H1 (cell line): ENCODE measurements around the gene MINDY3. TPM values are rescaled to one million over a fixed set of nuclear protein-coding genes. Genes with fewer than 3 reads are reported as not detected.

ENCODE experiments used
- CTBP2 ChIP-seq: IDR thresholded peaks from 2 replicates; pipeline ENCODE4 v1.7.0; 2011; ENCODE audit warnings: borderline replicate concordance, mild to moderate bottlenecking, moderate library complexity, mixed read lengths, low read length; ENCODE audit not compliant: insufficient read depth, insufficient read length
- SP1 ChIP-seq: IDR thresholded peaks from 2 replicates; pipeline ENCODE4 v1.6.1; 2011; ENCODE audit warnings: low read depth, low read length
- SP4 ChIP-seq: IDR thresholded peaks from 2 replicates; pipeline ENCODE4 v1.6.1; 2012; ENCODE audit warnings: low read length, inconsistent platforms
- polyA plus RNA-seq, 7 experiments: library from polyadenylated mRNA; depleted of rRNA in 3 of 7; stranded (reverse) in 5 of 7; unstranded in 2 of 7; fragments of >200 nt in 5 of 7; fragments of 200-250 nt in 2 of 7; gene quantifications; 1 replicate in 5 of 7; 2 replicates in 1 of 7; 4 replicates in 1 of 7; pipeline versions ENCODE4 v1.2.1 to v1.2.3, GENCODE V29; 2011 to 2013; ENCODE audit warnings: missing spikeins in 2 of 7, mixed read lengths in 2 of 7
- total RNA-seq: library from RNA; stranded (reverse); fragmentation: NEBNext Ultra II Directional; extraction: Animal tissue kit (Norgen Biotek cat#: 25700); gene quantifications from 2 replicates; pipeline ENCODE4 v1.2.1, GENCODE V29; 2021
- TF ChIP-seq, protein P1 (sequence below): IDR thresholded peaks from 2 replicates; pipeline ENCODE4 v1.6.1; 2011; ENCODE audit warnings: low read length, improper control_type of control experiment
- TF ChIP-seq, protein P2 (sequence below): IDR thresholded peaks from 2 replicates; pipeline ENCODE4 v1.6.1; 2011; ENCODE audit warnings: low read depth, mild to moderate bottlenecking, low read length; ENCODE audit not compliant: insufficient read depth
- TF ChIP-seq, protein P3 (sequence below): fragments of 300-600 bp; sonication (generic); IDR thresholded peaks from 2 replicates; pipeline ENCODE4 v1.7.1; 2012; ENCODE audit warnings: low read length, moderate library complexity, mild to moderate bottlenecking, inconsistent platforms; ENCODE audit not compliant: insufficient replicate concordance

The MINDY3 gene
- total and polyA plus RNA-seq, 2 of the 8 experiments (the other 6 are each of a cell fraction or from before 2014, with no cell fraction given), result 4.6 to 13.6 TPM

DNA sequence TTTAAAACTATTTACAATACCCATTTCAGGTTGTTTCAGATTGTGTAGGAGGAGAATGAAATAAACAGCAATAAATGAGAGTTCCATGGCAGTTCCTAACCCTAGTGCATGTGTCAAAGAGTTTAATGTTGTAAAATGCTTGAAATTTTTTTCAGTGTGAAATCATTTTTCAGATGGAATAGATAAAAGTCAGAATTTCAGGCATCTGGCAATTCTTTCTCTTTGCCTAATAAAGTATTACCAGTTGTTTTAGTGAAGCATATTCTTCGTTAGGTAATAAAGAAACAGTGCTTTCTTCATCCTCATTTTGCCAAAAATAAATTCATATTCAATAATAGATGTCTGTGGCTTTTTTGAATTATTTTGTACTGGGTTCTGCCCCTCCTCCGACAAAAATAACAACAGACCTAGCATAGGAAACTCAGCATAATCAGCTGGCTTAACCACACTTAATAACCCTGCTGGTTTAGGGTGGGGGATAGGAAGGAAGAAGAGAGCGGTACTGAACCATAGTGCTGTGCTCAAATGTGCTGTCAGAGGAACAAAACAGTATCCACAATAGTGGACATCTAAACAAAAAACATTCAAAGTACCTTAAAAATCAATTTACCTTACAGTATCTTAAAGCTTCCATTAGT is 39.1 kb downstream of the MINDY3 start (continued):
- TF ChIP-seq, protein P1, sequence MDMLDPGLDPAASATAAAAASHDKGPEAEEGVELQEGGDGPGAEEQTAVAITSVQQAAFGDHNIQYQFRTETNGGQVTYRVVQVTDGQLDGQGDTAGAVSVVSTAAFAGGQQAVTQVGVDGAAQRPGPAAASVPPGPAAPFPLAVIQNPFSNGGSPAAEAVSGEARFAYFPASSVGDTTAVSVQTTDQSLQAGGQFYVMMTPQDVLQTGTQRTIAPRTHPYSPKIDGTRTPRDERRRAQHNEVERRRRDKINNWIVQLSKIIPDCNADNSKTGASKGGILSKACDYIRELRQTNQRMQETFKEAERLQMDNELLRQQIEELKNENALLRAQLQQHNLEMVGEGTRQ, result no peak
- TF ChIP-seq, protein P2, sequence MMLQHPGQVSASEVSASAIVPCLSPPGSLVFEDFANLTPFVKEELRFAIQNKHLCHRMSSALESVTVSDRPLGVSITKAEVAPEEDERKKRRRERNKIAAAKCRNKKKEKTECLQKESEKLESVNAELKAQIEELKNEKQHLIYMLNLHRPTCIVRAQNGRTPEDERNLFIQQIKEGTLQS, result no peak
- TF ChIP-seq, protein P3, sequence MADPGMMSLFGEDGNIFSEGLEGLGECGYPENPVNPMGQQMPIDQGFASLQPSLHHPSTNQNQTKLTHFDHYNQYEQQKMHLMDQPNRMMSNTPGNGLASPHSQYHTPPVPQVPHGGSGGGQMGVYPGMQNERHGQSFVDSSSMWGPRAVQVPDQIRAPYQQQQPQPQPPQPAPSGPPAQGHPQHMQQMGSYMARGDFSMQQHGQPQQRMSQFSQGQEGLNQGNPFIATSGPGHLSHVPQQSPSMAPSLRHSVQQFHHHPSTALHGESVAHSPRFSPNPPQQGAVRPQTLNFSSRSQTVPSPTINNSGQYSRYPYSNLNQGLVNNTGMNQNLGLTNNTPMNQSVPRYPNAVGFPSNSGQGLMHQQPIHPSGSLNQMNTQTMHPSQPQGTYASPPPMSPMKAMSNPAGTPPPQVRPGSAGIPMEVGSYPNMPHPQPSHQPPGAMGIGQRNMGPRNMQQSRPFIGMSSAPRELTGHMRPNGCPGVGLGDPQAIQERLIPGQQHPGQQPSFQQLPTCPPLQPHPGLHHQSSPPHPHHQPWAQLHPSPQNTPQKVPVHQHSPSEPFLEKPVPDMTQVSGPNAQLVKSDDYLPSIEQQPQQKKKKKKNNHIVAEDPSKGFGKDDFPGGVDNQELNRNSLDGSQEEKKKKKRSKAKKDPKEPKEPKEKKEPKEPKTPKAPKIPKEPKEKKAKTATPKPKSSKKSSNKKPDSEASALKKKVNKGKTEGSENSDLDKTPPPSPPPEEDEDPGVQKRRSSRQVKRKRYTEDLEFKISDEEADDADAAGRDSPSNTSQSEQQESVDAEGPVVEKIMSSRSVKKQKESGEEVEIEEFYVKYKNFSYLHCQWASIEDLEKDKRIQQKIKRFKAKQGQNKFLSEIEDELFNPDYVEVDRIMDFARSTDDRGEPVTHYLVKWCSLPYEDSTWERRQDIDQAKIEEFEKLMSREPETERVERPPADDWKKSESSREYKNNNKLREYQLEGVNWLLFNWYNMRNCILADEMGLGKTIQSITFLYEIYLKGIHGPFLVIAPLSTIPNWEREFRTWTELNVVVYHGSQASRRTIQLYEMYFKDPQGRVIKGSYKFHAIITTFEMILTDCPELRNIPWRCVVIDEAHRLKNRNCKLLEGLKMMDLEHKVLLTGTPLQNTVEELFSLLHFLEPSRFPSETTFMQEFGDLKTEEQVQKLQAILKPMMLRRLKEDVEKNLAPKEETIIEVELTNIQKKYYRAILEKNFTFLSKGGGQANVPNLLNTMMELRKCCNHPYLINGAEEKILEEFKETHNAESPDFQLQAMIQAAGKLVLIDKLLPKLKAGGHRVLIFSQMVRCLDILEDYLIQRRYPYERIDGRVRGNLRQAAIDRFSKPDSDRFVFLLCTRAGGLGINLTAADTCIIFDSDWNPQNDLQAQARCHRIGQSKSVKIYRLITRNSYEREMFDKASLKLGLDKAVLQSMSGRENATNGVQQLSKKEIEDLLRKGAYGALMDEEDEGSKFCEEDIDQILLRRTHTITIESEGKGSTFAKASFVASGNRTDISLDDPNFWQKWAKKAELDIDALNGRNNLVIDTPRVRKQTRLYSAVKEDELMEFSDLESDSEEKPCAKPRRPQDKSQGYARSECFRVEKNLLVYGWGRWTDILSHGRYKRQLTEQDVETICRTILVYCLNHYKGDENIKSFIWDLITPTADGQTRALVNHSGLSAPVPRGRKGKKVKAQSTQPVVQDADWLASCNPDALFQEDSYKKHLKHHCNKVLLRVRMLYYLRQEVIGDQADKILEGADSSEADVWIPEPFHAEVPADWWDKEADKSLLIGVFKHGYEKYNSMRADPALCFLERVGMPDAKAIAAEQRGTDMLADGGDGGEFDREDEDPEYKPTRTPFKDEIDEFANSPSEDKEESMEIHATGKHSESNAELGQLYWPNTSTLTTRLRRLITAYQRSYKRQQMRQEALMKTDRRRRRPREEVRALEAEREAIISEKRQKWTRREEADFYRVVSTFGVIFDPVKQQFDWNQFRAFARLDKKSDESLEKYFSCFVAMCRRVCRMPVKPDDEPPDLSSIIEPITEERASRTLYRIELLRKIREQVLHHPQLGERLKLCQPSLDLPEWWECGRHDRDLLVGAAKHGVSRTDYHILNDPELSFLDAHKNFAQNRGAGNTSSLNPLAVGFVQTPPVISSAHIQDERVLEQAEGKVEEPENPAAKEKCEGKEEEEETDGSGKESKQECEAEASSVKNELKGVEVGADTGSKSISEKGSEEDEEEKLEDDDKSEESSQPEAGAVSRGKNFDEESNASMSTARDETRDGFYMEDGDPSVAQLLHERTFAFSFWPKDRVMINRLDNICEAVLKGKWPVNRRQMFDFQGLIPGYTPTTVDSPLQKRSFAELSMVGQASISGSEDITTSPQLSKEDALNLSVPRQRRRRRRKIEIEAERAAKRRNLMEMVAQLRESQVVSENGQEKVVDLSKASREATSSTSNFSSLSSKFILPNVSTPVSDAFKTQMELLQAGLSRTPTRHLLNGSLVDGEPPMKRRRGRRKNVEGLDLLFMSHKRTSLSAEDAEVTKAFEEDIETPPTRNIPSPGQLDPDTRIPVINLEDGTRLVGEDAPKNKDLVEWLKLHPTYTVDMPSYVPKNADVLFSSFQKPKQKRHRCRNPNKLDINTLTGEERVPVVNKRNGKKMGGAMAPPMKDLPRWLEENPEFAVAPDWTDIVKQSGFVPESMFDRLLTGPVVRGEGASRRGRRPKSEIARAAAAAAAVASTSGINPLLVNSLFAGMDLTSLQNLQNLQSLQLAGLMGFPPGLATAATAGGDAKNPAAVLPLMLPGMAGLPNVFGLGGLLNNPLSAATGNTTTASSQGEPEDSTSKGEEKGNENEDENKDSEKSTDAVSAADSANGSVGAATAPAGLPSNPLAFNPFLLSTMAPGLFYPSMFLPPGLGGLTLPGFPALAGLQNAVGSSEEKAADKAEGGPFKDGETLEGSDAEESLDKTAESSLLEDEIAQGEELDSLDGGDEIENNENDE, result no peak
- TF ChIP-seq CTBP2 (no peak), SP4 (no peak), SP1 (no peak)
